K562 (cell line): ENCODE data around the gene POU2AF1. TPM values are rescaled to one million over a fixed set of nuclear protein-coding genes. Genes with fewer than 3 reads are reported as not detected.

Experiments
- ATAC-seq: fragments of 200-7000 bp; cut with Tn5 transposase; 3 replicates; pipeline ENCODE4 v1.9.1; 2020; ENCODE audit warnings: moderate library complexity
- BruUV-seq: library from RNA; stranded (reverse); fragments of 400-500 nt; replicated peaks from 2 replicates; lab custom pipeline; 2021; lab: Mats Ljungman, UMichigan
- CTCF ChIA-PET: fragments of 300-600 bp; formaldehyde crosslinking; extraction: SDS; loops from one replicate; lab custom pipeline; 2021; ENCODE audit warnings: low intra/inter-chr PET ratio; lab: Yijun Ruan, JAX
- POLR2A ChIA-PET: fragments of 300-600, 350-650 bp; sonication (Branson Sonifier 250); formaldehyde crosslinking; extraction: SDS; loops from one replicate; lab custom pipeline; 2021; ENCODE audit warnings: antibody characterized with exemption, inconsistent platforms; lab: Yijun Ruan, JAX
- DNase-seq, 4 experiments: peaks; one replicate each; pipeline versions ENCODE4 v3.0.0 to v3.0.0-alpha.2; 2011 to 2018; ENCODE audit warnings: low spot score in 3 of 4, mixed read lengths in 3 of 4; ENCODE audit errors: extremely low read depth in 1 of 4
- FAIRE-seq: peaks from 2 replicates; lab custom pipeline; 2011; peaks lifted over from hg19 to GRCh38; lab: Jason Lieb, UNC
- H2AFZ ChIP-seq: 2 replicates; pipeline ENCODE4 v1.6.0; 2011; ENCODE audit warnings: low read depth, low read length, control low read depth, inconsistent platforms
- H3K27ac ChIP-seq: fragments of 200-600 bp; 3 replicates; pipeline ENCODE4 v1.8.0; 2011; ENCODE audit warnings: low read depth, mild to moderate bottlenecking, control low read depth, inconsistent platforms, low read length, moderate library complexity, mixed read lengths; ENCODE audit errors: extremely low read depth
- H3K27me3 ChIP-seq, 2 experiments: fragments of 300-600 bp in 1 of 2; 2 replicates in 1 of 2; 3 replicates in 1 of 2; pipeline versions ENCODE4 v1.6.0 to v1.8.0; 2011; ENCODE audit warnings: inconsistent platforms in 2 of 2, low read length in 2 of 2, mild to moderate bottlenecking in 1 of 2, mixed read lengths in 1 of 2, moderate library complexity in 1 of 2; ENCODE audit not compliant: control insufficient read depth in 2 of 2, insufficient read depth in 2 of 2
- H3K36me3 ChIP-seq: fragments of 300-600 bp; 3 replicates; pipeline ENCODE4 v1.8.0; 2011; ENCODE audit warnings: mild to moderate bottlenecking, low read length, inconsistent platforms; ENCODE audit not compliant: control insufficient read depth, insufficient read depth
- H3K4me1 ChIP-seq, 2 experiments: fragments of 200-600 bp in 1 of 2; replicated peaks in 1 of 2; 2 replicates in 1 of 2; 3 replicates in 1 of 2; pipeline versions ENCODE4 v1.5.1 to v1.8.0; 2011; ENCODE audit warnings: inconsistent platforms in 2 of 2, low read length in 2 of 2, mild to moderate bottlenecking in 1 of 2, mixed read lengths in 1 of 2, moderate library complexity in 1 of 2; ENCODE audit not compliant: control insufficient read depth in 2 of 2, insufficient read depth in 2 of 2
- H3K4me2 ChIP-seq: 2 replicates; pipeline ENCODE4 v1.6.1; 2011; ENCODE audit warnings: low read length, control low read depth, inconsistent platforms, mixed read lengths; ENCODE audit not compliant: insufficient read depth
- H3K4me3 ChIP-seq: fragments of 200-600 bp; sonication (generic), shearing (Covaris generic); 2 replicates; pipeline ENCODE4 v1.5.1; 2016; ENCODE audit warnings: control low read depth, inconsistent platforms
- H3K79me2 ChIP-seq: fragments of 200-600 bp; 3 replicates; pipeline ENCODE4 v1.8.0; 2011; ENCODE audit warnings: low read length, inconsistent platforms; ENCODE audit not compliant: control insufficient read depth, insufficient read depth
- H3K9ac ChIP-seq, 2 experiments: 2 replicates each; pipeline versions ENCODE4 v1.6.0 to v1.6.1; 2011; ENCODE audit warnings: low read depth in 2 of 2, low read length in 2 of 2, control low read depth in 1 of 2, inconsistent platforms in 1 of 2, mild to moderate bottlenecking in 1 of 2, mixed read lengths in 1 of 2; ENCODE audit not compliant: insufficient read depth in 1 of 2
- H3K9me1 ChIP-seq: one replicate; pipeline ENCODE4 v1.6.0; 2011; ENCODE audit warnings: inconsistent platforms, mild to moderate bottlenecking, low read length, moderate library complexity; ENCODE audit not compliant: control insufficient read depth, insufficient read depth
- H3K9me3 ChIP-seq: replicated peaks from 2 replicates; pipeline ENCODE4 v1.5.1; 2011; ENCODE audit warnings: low read depth, low read length, inconsistent platforms; ENCODE audit not compliant: control insufficient read depth, insufficient read depth
- H4K20me1 ChIP-seq: replicated peaks from 2 replicates; pipeline ENCODE4 v1.6.1; 2011; ENCODE audit warnings: low read length, inconsistent platforms, mixed read lengths; ENCODE audit not compliant: control insufficient read depth, insufficient read depth
- MTA3 ChIP-seq: fragments of 450-650 bp; formaldehyde crosslinking; IDR thresholded peaks from 2 replicates; pipeline ENCODE4 v1.6.1; 2017; ENCODE audit warnings: mild to moderate bottlenecking, borderline replicate concordance
- YBX1 ChIP-seq: fragments of 450-650 bp; IDR thresholded peaks from 2 replicates; pipeline ENCODE4 v1.7.1; 2016; ENCODE audit warnings: mild to moderate bottlenecking
- YY1 ChIP-seq, 3 experiments: IDR thresholded peaks; 2 replicates each; pipeline ENCODE4 v1.6.1; 2011; ENCODE audit warnings: low read length in 2 of 3, mild to moderate bottlenecking in 2 of 3, moderate library complexity in 2 of 3, borderline replicate concordance in 1 of 3, control low read depth in 1 of 3, low read depth in 1 of 3; ENCODE audit not compliant: insufficient read depth in 3 of 3, insufficient replicate concordance in 2 of 3, control insufficient read depth in 1 of 3, insufficient read length in 1 of 3; ENCODE audit errors: extremely low read depth in 1 of 3
- ZFP30 ChIP-seq: fragments of 250-450 bp; sonication (Bioruptor Pico); IDR thresholded peaks from 2 replicates; pipeline ENCODE4 v1.8.0; 2022; ENCODE audit warnings: moderate library complexity, mild to moderate bottlenecking, inconsistent platforms, borderline replicate concordance
- ZNF347 ChIP-seq: fragments of 450-650 bp; formaldehyde crosslinking; IDR thresholded peaks from 2 replicates; pipeline ENCODE4 v1.4.0; 2020; ENCODE audit warnings: low read depth, mild to moderate bottlenecking, moderate library complexity
- ZNF644 ChIP-seq: fragments of 200-800 bp; sonication (Bioruptor generic); IDR thresholded peaks from 2 replicates; pipeline ENCODE4 v1.6.1; 2016; ENCODE audit warnings: low read depth, missing genetic modification characterization, missing compliant biosample characterization
- WGBS: fragments of 100-300 bp; shearing (Covaris generic); methylation state at CpG from one replicate; pipeline ENCODE4 v1.1.6; 2016; ENCODE audit warnings: low coverage, mixed read lengths; ENCODE audit not compliant: insufficient coverage; ENCODE audit errors: missing lambda C conversion rate; 5-methylcytosine and 5-hydroxymethylcytosine counted together
- in situ Hi-C: fragments of 300-500 bp; cut with MboI; formaldehyde crosslinking; loops from 4 replicates; pipeline ENCODE4 v1.15.0; 2018; ENCODE audit warnings: inconsistent platforms, mixed read lengths
- intact Hi-C: fragments of 100-400 bp; cut with micrococcal nuclease; formaldehyde crosslinking; loops from 2 replicates; pipeline ENCODE4 v1.14.2; 2022
- polyA plus RNA-seq, 8 experiments: library from polyadenylated mRNA; depleted of rRNA in 4 of 8; stranded (reverse) in 5 of 8; unstranded in 3 of 8; fragments of >200 nt; fragmentation: Nextera tagmentation in 2 of 8; fragmentation: Illumina TruSeq in 1 of 8; extraction: Ambion mirVana in 2 of 8; extraction: Trizol in 1 of 8; gene quantifications; 2 replicates each; pipeline versions ENCODE4 v1.2.1 to v1.2.3, GENCODE V29; 2011 to 2014; ENCODE audit warnings: inconsistent platforms in 1 of 8, missing spikeins in 1 of 8
- total RNA-seq, 7 experiments: library from RNA; depleted of rRNA in 6 of 7; stranded (reverse); fragments of >200 nt in 6 of 7; fragmentation: Illumina TruSeq in 2 of 7; extraction: Trizol in 2 of 7; gene quantifications; 2 replicates each; pipeline versions ENCODE4 v1.2.1 to v1.2.3, GENCODE V29; 2011 to 2021; ENCODE audit warnings: low replicate concordance in 1 of 7
- TF ChIP-seq, protein P1 (sequence below): fragments of 150-350 bp; IDR thresholded peaks from 2 replicates; pipeline ENCODE4 v1.6.1; 2014; ENCODE audit warnings: low read depth, mild to moderate bottlenecking, low read length, borderline replicate concordance
- TF ChIP-seq, protein P2 (sequence below): fragments of 250-450 bp; sonication (Bioruptor Pico); IDR thresholded peaks from 2 replicates; pipeline ENCODE4 v1.5.1; 2021; ENCODE audit warnings: mild to moderate bottlenecking
- TF ChIP-seq, protein P3 (sequence below): fragments of 150-350 bp; conservative IDR thresholded peaks from 2 replicates; pipeline ENCODE4 v1.6.1; 2014; ENCODE audit warnings: low read length
- TF ChIP-seq, protein P4 (sequence below): fragments of 250-450 bp; sonication (Bioruptor Pico); IDR thresholded peaks from 2 replicates; pipeline ENCODE4 v1.8.0; 2021; ENCODE audit warnings: moderate library complexity, mild to moderate bottlenecking, inconsistent platforms
- TF ChIP-seq, protein P5 (sequence below): fragments of 450-650 bp; formaldehyde crosslinking; IDR thresholded peaks from 2 replicates; pipeline ENCODE4 v1.4.0; 2022; ENCODE audit warnings: missing genetic modification characterization

The POU2AF1 gene
- total and polyA plus RNA-seq, 9 of the 15 experiments (the other 6 are each of a cell fraction or from before 2014, with no cell fraction given), result 0.09 TPM; not detected in 8

DNA sequence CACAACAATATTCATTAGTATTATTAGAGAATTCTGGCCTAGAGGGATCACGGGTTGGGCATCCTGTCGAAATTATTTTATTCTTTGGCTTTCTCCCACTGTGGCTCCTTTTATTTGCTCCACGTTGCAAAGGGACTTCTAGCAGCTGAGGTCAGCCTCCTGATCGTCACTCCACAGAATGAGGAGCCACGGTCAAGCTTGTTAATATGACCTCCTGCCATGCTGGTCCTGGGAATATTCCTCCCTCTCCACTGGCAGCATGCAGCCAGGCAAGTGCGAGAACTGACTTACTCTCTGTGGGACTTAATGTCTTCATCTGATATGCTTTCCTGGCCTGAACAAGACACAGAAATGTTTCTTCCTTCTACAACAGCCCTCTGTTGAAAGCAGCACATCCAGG lies 59.8 kb downstream of the POU2AF1 start (continued):
- TF ChIP-seq ZNF644 (tag) (no peak), ZNF347 (CRISPR knock-in tag) (no peak)
- TF ChIP-seq, protein P1, sequence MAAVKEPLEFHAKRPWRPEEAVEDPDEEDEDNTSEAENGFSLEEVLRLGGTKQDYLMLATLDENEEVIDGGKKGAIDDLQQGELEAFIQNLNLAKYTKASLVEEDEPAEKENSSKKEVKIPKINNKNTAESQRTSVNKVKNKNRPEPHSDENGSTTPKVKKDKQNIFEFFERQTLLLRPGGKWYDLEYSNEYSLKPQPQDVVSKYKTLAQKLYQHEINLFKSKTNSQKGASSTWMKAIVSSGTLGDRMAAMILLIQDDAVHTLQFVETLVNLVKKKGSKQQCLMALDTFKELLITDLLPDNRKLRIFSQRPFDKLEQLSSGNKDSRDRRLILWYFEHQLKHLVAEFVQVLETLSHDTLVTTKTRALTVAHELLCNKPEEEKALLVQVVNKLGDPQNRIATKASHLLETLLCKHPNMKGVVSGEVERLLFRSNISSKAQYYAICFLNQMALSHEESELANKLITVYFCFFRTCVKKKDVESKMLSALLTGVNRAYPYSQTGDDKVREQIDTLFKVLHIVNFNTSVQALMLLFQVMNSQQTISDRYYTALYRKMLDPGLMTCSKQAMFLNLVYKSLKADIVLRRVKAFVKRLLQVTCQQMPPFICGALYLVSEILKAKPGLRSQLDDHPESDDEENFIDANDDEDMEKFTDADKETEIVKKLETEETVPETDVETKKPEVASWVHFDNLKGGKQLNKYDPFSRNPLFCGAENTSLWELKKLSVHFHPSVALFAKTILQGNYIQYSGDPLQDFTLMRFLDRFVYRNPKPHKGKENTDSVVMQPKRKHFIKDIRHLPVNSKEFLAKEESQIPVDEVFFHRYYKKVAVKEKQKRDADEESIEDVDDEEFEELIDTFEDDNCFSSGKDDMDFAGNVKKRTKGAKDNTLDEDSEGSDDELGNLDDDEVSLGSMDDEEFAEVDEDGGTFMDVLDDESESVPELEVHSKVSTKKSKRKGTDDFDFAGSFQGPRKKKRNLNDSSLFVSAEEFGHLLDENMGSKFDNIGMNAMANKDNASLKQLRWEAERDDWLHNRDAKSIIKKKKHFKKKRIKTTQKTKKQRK, result no peak
- TF ChIP-seq, protein P2, sequence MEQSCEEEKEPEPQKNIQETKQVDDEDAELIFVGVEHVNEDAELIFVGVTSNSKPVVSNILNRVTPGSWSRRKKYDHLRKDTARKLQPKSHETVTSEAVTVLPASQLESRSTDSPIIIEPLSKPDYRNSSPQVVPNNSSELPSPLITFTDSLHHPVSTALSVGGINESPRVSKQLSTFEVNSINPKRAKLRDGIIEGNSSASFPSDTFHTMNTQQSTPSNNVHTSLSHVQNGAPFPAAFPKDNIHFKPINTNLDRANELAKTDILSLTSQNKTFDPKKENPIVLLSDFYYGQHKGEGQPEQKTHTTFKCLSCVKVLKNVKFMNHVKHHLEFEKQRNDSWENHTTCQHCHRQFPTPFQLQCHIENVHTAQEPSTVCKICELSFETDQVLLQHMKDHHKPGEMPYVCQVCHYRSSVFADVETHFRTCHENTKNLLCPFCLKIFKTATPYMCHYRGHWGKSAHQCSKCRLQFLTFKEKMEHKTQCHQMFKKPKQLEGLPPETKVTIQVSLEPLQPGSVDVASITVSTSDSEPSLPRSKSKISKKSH (CRISPR knock-in tag), result no peak

DNA sequence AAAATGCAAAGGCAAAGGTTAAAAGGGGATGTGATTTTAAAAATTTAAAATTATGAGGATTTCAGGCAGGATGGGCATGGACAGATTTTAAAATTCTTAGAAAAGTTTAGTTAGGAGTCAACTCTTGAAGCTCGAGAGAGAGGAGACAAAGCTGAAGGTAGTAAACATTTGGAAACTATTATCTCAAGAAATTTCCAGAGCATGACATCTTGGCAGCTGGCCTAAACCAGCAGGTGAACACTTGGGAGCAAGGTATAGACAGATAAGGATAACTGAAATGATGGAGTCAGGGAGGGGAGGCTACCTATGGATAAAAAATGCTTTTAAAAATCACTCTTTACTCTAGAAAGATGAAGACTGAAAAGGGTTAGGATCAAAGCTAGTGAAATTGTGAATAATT lies 67.0 kb downstream of the POU2AF1 start:
- no TSS peak for BruUV-seq
- Histone ChIP-seq H3K27me3 (peaks cover 0 to 8% of the 10 kb centered on the region in 2 experiments; a peak in 2 of 5 replicates), H3K79me2 (no peaks in the 10 kb centered on the region), H3K4me2 (no peak overlapping the region), H2AFZ (no peak overlapping the region), H3K9ac (no peak overlapping the region), H3K9me1 (no peaks in the 10 kb centered on the region), H3K36me3 (no peaks in the 10 kb centered on the region), H4K20me1 (no peaks in the 10 kb centered on the region), H3K9me3 (no peaks in the 10 kb centered on the region), H3K27ac (no peak overlapping the region), H3K4me1 (no peaks in the 10 kb centered on the region), H3K4me3 (no peak overlapping the region)
- ATAC-seq (no peak), DNase-seq (no peak), FAIRE-seq (no peak)
- POLR2A ChIA-PET, result interaction anchor here (0.7 kb wide), 1 partner anchor 29 kb away, joined by 3 read pairs; no protein-coding TSS in a partner anchor
- intact Hi-C loops (no loop called here), in situ Hi-C loops (no loop called here)
- WGBS, result 0% methylated on average over 1 of the region's 1 CpG
- CTCF ChIA-PET, result no interaction called here
- TF ChIP-seq, protein P3, sequence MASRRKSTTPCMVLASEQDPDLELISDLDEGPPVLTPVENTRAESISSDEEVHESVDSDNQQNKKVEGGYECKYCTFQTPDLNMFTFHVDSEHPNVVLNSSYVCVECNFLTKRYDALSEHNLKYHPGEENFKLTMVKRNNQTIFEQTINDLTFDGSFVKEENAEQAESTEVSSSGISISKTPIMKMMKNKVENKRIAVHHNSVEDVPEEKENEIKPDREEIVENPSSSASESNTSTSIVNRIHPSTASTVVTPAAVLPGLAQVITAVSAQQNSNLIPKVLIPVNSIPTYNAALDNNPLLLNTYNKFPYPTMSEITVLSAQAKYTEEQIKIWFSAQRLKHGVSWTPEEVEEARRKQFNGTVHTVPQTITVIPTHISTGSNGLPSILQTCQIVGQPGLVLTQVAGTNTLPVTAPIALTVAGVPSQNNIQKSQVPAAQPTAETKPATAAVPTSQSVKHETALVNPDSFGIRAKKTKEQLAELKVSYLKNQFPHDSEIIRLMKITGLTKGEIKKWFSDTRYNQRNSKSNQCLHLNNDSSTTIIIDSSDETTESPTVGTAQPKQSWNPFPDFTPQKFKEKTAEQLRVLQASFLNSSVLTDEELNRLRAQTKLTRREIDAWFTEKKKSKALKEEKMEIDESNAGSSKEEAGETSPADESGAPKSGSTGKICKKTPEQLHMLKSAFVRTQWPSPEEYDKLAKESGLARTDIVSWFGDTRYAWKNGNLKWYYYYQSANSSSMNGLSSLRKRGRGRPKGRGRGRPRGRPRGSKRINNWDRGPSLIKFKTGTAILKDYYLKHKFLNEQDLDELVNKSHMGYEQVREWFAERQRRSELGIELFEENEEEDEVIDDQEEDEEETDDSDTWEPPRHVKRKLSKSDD, result no peak
- TF ChIP-seq, protein P4, sequence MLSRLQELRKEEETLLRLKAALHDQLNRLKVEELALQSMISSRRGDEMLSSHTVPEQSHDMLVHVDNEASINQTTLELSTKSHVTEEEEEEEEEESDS (CRISPR knock-in tag), result no peak
- TF ChIP-seq, protein P5, sequence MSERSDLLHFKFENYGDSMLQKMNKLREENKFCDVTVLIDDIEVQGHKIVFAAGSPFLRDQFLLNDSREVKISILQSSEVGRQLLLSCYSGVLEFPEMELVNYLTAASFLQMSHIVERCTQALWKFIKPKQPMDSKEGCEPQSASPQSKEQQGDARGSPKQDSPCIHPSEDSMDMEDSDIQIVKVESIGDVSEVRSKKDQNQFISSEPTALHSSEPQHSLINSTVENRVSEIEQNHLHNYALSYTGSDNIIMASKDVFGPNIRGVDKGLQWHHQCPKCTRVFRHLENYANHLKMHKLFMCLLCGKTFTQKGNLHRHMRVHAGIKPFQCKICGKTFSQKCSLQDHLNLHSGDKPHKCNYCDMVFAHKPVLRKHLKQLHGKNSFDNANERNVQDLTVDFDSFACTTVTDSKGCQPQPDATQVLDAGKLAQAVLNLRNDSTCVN (CRISPR knock-in tag), result no peak
- TF ChIP-seq ZFP30 (no peak), YBX1 (no peak), YY1 (IDR thresholded peaks at IDR 0.05; ENCODE audit: borderline replicate concordance in 1 of 3, control insufficient read depth in 1 of 3, extremely low read depth in 1 of 3, insufficient read depth in 3 of 3, insufficient read length in 1 of 3, insufficient replicate concordance in 2 of 3, low read depth in 1 of 3, low read length in 2 of 3) (no peak), MTA3 (no peak)
